ENCODE measurements around the gene ARHGEF17. TPM values are rescaled to one million over a fixed set of nuclear protein-coding genes. Genes with fewer than 3 reads are reported as not detected.

ARHGEF17 gene
- total and polyA plus RNA-seq, 2 of the 13 experiments (the other 11 are each of a cell fraction or from before 2014, with no cell fraction given): 10.7 to 28.8 TPM

DNA sequence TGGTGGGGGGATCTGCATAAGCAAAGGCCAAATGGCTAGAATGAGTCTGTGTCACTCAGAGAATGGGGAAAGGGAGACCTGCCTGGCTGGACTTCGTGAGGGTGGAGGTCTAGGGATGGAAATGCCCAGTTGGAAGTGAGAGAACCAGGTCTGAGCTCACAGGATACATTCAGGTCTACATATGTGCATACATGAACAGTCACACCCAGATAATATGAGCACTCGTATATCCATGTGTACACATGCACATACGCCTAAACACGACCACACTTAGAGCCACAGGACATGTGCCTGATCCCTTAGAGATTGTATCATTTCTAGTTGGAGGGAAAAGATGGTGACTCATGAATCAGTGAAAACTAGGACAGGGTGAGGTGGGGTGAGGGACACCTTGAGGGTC is 47.0 kb downstream of the ARHGEF17 start:
- ATAC-seq (no peak), FAIRE-seq (no peak), DNase-seq (ENCODE audit: low spot score) (no peak)
- Histone ChIP-seq H3K4me1 (ENCODE audit: insufficient read depth, low read length) (no peaks in the 10 kb centered on the region), H3K27ac (ENCODE audit: extremely low read length, insufficient read depth, low read length) (no peak overlapping the region), H3K36me3 (replicated peaks in 1 of 2; ENCODE audit: control insufficient read depth in 1 of 2, insufficient read depth in 2 of 2, low read length in 2 of 2) (peaks cover 8 to 35% of the 10 kb centered on the region in 2 experiments; a peak in 4 of 5 replicates), H3K4me3 (replicated peaks in 1 of 3; ENCODE audit: insufficient read depth in 1 of 3, low read depth in 2 of 3, low read length in 3 of 3) (no peak overlapping the region), H3K9ac (ENCODE audit: insufficient read depth, low read depth, low read length) (no peak overlapping the region), H3K27me3 (ENCODE audit: control insufficient read depth in 1 of 2, insufficient read depth in 2 of 2, low read length in 2 of 2) (no peaks in the 10 kb centered on the region), H4K20me1 (ENCODE audit: insufficient read depth, low read length) (0 out of 2 replicates have a peak, but pooled peaks cover 3% of the 10 kb centered on the region), H3K4me2 (ENCODE audit: low read depth, low read length) (no peak overlapping the region), H3K9me3 (ENCODE audit: low read length) (no peaks in the 10 kb centered on the region), H2AFZ (ENCODE audit: low read length) (no peak overlapping the region), H3K79me2 (ENCODE audit: insufficient read depth, low read length) (no peaks in the 10 kb centered on the region)
- intact Hi-C loops (cut with micrococcal nuclease; ENCODE audit: unreplicated experiment) (no loop called here), in situ Hi-C loops (cut with HindIII; ENCODE audit: extremely low pct_ligation_motif_present, low pct_unique_long_range_greater_than_20kb) (no loop called here)
- BruUV-seq (replicated peaks): no TSS peak
- ChIA-PET POLR2A (no interaction called here), CTCF (ENCODE audit: low intra/inter-chr PET ratio, low total read pairs) (no interaction called here)
- WGBS (ENCODE audit: low lambda C conversion rate): 97% methylated on average over 4 of the region's 4 CpGs
- TF ChIP-seq ZNF883 (CRISPR knock-in tag; IDR thresholded peaks at IDR 0.05; ENCODE audit: not compliant biosample characterization): no peak

DNA sequence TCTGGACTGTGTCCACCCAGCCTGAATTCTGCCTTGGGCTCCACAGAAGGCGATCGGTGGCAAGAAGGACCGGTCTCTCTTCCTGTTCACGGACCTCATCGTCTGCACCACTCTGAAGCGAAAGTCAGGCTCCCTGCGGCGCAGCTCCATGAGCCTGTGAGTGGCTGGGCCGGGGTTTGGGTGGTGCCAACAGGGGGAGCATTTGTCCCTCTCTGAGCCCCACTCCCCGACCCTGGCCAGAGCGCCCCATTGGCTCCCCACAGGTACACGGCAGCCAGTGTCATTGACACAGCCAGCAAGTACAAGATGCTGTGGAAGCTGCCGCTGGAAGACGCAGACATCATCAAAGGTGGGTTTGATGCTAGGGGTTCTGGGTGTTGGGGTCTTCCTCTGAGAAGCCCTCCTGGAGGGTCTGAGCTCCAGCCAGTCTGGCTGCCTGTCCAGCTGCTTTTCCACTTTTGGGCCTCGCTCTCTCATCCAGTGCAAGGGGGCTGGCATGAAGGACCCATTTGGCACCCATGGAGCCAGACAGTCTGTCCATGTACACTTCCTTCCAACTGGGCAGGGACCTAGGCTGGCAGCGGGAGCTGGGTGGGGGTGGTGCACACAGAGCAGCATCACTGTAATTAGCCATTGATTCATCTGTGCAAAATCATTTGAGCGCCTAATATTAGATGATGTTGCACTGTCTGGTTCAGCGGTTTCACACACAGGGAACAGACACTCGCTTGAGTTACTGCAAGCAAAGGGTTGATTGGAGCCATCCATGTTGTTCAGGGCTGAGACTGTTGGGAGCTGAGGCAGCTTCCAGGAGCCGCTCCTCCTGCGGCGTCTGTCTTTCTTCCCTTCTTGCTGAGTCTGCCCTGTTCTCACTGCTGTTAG is 49.1 kb downstream of the ARHGEF17 start:
- intact Hi-C loops (cut with micrococcal nuclease; ENCODE audit: unreplicated experiment) (no loop called here), in situ Hi-C loops (cut with HindIII; ENCODE audit: extremely low pct_ligation_motif_present, low pct_unique_long_range_greater_than_20kb) (no loop called here)
- no peak for TF ChIP-seq HNRNPLL (IDR thresholded peaks at IDR 0.05; ENCODE audit: low read depth, low read length, poor library complexity, severe bottlenecking)
- TF ChIP-seq, protein P1, sequence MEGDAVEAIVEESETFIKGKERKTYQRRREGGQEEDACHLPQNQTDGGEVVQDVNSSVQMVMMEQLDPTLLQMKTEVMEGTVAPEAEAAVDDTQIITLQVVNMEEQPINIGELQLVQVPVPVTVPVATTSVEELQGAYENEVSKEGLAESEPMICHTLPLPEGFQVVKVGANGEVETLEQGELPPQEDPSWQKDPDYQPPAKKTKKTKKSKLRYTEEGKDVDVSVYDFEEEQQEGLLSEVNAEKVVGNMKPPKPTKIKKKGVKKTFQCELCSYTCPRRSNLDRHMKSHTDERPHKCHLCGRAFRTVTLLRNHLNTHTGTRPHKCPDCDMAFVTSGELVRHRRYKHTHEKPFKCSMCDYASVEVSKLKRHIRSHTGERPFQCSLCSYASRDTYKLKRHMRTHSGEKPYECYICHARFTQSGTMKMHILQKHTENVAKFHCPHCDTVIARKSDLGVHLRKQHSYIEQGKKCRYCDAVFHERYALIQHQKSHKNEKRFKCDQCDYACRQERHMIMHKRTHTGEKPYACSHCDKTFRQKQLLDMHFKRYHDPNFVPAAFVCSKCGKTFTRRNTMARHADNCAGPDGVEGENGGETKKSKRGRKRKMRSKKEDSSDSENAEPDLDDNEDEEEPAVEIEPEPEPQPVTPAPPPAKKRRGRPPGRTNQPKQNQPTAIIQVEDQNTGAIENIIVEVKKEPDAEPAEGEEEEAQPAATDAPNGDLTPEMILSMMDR (CRISPR knock-in tag; IDR thresholded peaks at IDR 0.05): 0 out of 2 replicates have a peak, but pooled peaks have one; percentile 4
- Histone ChIP-seq H3K4me2 (ENCODE audit: low read depth, low read length) (no peak overlapping the region), H3K27ac (ENCODE audit: extremely low read length, insufficient read depth, low read length) (no peak overlapping the region), H3K4me1 (ENCODE audit: insufficient read depth, low read length) (no peaks in the 10 kb centered on the region), H4K20me1 (ENCODE audit: insufficient read depth, low read length) (no peaks in the 10 kb centered on the region), H3K9ac (ENCODE audit: insufficient read depth, low read depth, low read length) (no peak overlapping the region), H3K79me2 (ENCODE audit: insufficient read depth, low read length) (no peaks in the 10 kb centered on the region), H3K36me3 (replicated peaks in 1 of 2; ENCODE audit: control insufficient read depth in 1 of 2, insufficient read depth in 2 of 2, low read length in 2 of 2) (peaks cover 18 to 52% of the 10 kb centered on the region in 2 experiments; a peak in 4 of 5 replicates), H3K27me3 (ENCODE audit: control insufficient read depth in 1 of 2, insufficient read depth in 2 of 2, low read length in 2 of 2) (no peaks in the 10 kb centered on the region), H3K4me3 (replicated peaks in 1 of 3; ENCODE audit: insufficient read depth in 1 of 3, low read depth in 2 of 3, low read length in 3 of 3) (no peak overlapping the region), H2AFZ (ENCODE audit: low read length) (no peak overlapping the region), H3K9me3 (ENCODE audit: low read length) (no peaks in the 10 kb centered on the region)
- CTCF ChIA-PET (ENCODE audit: low intra/inter-chr PET ratio, low total read pairs): no interaction called here
- ATAC-seq: no peak
- no peak for FAIRE-seq
- 99% methylated on average over 6 of the region's 22 CpGs for WGBS (ENCODE audit: low lambda C conversion rate)
- no peak for DNase-seq (ENCODE audit: low spot score)
- no TSS peak for BruUV-seq (replicated peaks)
- POLR2A ChIA-PET: interaction anchor here (0.5 kb wide), 1 partner anchor 60 kb away, joined by 4 read pairs; no protein-coding TSS in a partner anchor

Measured in HepG2 (cell line).